ENCODE results near the gene PLEKHH3.
"Not testable (repeated sequence)": the region's sequence is repeated elsewhere in the genome, so short reads cannot be mapped to it uniquely, and the experiment has no call there.

Gene PLEKHH3

GRCh38 chr17:42653179-42654124 lies 23.3 kb downstream of the PLEKHH3 start:
- H3K4me3 ChIP-seq = peak overlapping the region in 6 of 7 experiments; percentile 4 to 34 (median 20)
- H3K27ac ChIP-seq = peak overlapping the region in 20 of 21 experiments; percentile 38 to 88 (median 75)

- Histone ChIP-seq H3K27ac (no peak overlapping the region), H3K4me3 (no peak overlapping the region)
Measured at GRCh38 chr17:42651392-42651791, 25.4 kb downstream of the PLEKHH3 start.

- Histone ChIP-seq H3K4me3 (no peak overlapping the region), H3K27ac (no peak overlapping the region)
Measured at GRCh38 chr17:42647778-42648177, 29.0 kb downstream of the PLEKHH3 start.

- Histone ChIP-seq H3K27ac (no peak overlapping the region), H3K4me3 (no peak overlapping the region)
Measured at GRCh38 chr17:42642336-42642735, 34.5 kb downstream of the PLEKHH3 start.

GRCh38 chr17:42640121-42640520 lies 36.7 kb downstream of the PLEKHH3 start:
- H3K4me3 ChIP-seq = no peak overlapping the region
- no peak overlapping the region for H3K27ac ChIP-seq

GRCh38 chr17:42639525-42640113 lies 37.2 kb downstream of the PLEKHH3 start:
- no peak overlapping the region for H3K27ac ChIP-seq
- H3K4me3 ChIP-seq = no peak overlapping the region

- Histone ChIP-seq H3K27ac (peak overlapping the region in 6 of 21 experiments; percentile 17 to 62 (median 42)), H3K4me3 (no peak overlapping the region)
Measured at GRCh38 chr17:42632949-42633444, 43.8 kb downstream of the PLEKHH3 start.

- Histone ChIP-seq H3K27ac (peak overlapping the region in 4 of 21 experiments; percentile 13 to 62 (median 32)), H3K4me3 (no peak overlapping the region)
Measured at GRCh38 chr17:42629411-42630009, 47.3 kb downstream of the PLEKHH3 start.

- H3K4me3 ChIP-seq, H3K27ac ChIP-seq: not testable (repeated sequence)
Measured at GRCh38 chr17:42627032-42627764, 49.6 kb downstream of the PLEKHH3 start.

- H3K4me3 ChIP-seq = no peak overlapping the region
- H3K27ac ChIP-seq = peak overlapping the region in 10 of 21 experiments; percentile 2 to 72 (median 35)
Measured at GRCh38 chr17:42623732-42624596, 52.8 kb downstream of the PLEKHH3 start.

GRCh38 chr17:42623271-42623670 lies 53.5 kb downstream of the PLEKHH3 start:
- H3K4me3 ChIP-seq = no peak overlapping the region
- peak overlapping the region in 1 of 21 experiments; percentile 11 for H3K27ac ChIP-seq

GRCh38 chr17:42621987-42622386 lies 54.8 kb downstream of the PLEKHH3 start:
- H3K27ac ChIP-seq, H3K4me3 ChIP-seq: not testable (repeated sequence)

GRCh38 chr17:42618442-42619150 lies 58.2 kb downstream of the PLEKHH3 start:
- Histone ChIP-seq H3K4me3 (no peak overlapping the region), H3K27ac (peak overlapping the region in 3 of 21 experiments; percentile 11 to 38 (median 11))

- no peak overlapping the region for H3K4me3 ChIP-seq
- H3K27ac ChIP-seq = peak overlapping the region in 2 of 21 experiments; percentile 11 to 38
Measured at GRCh38 chr17:42617956-42618431, 58.8 kb downstream of the PLEKHH3 start.
